ENCODE results near the gene RPRD1A.
"Not testable (repeated sequence)": the region's sequence is repeated elsewhere in the genome, so short reads cannot be mapped to it uniquely, and the experiment has no call there.

The RPRD1A gene

GRCh38 chr18:36067055-36067957, at the start of gene RPRD1A:
Gene RPRD1A, minus strand, starts transcription at chr18:36067559. Its CDS starts 155 bp downstream, at chr18:36067404.
- DNase-seq (ENCODE audit: low spot score), result peak; percentile 99

GRCh38 chr18:36116771-36117170, 49.4 kb upstream of the RPRD1A start:
- not testable (repeated sequence) for DNase-seq (ENCODE audit: low spot score)

- no peak for DNase-seq (ENCODE audit: low spot score)
Observed at GRCh38 chr18:36114738-36115137, 47.4 kb upstream of the RPRD1A start.

GRCh38 chr18:36114251-36114650, 46.9 kb upstream of the RPRD1A start:
- DNase-seq (ENCODE audit: low spot score), result no peak

GRCh38 chr18:36112302-36112701, 44.9 kb upstream of the RPRD1A start:
- DNase-seq (ENCODE audit: low spot score), result no peak

GRCh38 chr18:36109737-36110136, 42.4 kb upstream of the RPRD1A start:
- DNase-seq (ENCODE audit: low spot score), result no peak

GRCh38 chr18:36108601-36109000, 41.2 kb upstream of the RPRD1A start:
- no peak for DNase-seq (ENCODE audit: low spot score)

GRCh38 chr18:36108196-36108595, 40.8 kb upstream of the RPRD1A start:
- DNase-seq (ENCODE audit: low spot score), result no peak

- no peak for DNase-seq (ENCODE audit: low spot score)
Observed at GRCh38 chr18:36107477-36107876, 40.1 kb upstream of the RPRD1A start.

- DNase-seq (ENCODE audit: low spot score), result no peak
Observed at GRCh38 chr18:36104749-36105148, 37.4 kb upstream of the RPRD1A start.

- DNase-seq (ENCODE audit: low spot score), result no peak
Observed at GRCh38 chr18:36101943-36102342, 34.6 kb upstream of the RPRD1A start.

GRCh38 chr18:36099311-36099710, 32.0 kb upstream of the RPRD1A start:
- DNase-seq (ENCODE audit: low spot score), result no peak

GRCh38 chr18:36096955-36097354, 29.6 kb upstream of the RPRD1A start:
- no peak for DNase-seq (ENCODE audit: low spot score)

GRCh38 chr18:36095936-36096519, 28.7 kb upstream of the RPRD1A start:
- peak; percentile 24 for DNase-seq (ENCODE audit: low spot score)

- DNase-seq (ENCODE audit: low spot score), result no peak
Observed at GRCh38 chr18:36094431-36094830, 27.1 kb upstream of the RPRD1A start.

GRCh38 chr18:36092116-36092515, 24.8 kb upstream of the RPRD1A start:
- not testable (repeated sequence) for DNase-seq (ENCODE audit: low spot score)

- no peak for DNase-seq (ENCODE audit: low spot score)
Observed at GRCh38 chr18:36089001-36089400, 21.6 kb upstream of the RPRD1A start.

- DNase-seq (ENCODE audit: low spot score), result no peak
Observed at GRCh38 chr18:36088256-36088655, 20.9 kb upstream of the RPRD1A start.

GRCh38 chr18:36086186-36086585, 18.8 kb upstream of the RPRD1A start:
- no peak for DNase-seq (ENCODE audit: low spot score)

GRCh38 chr18:36085195-36085594, 17.8 kb upstream of the RPRD1A start:
- no peak for DNase-seq (ENCODE audit: low spot score)

GRCh38 chr18:36083729-36084128, 16.4 kb upstream of the RPRD1A start:
- no peak for DNase-seq (ENCODE audit: low spot score)

GRCh38 chr18:36081118-36081517, 13.8 kb upstream of the RPRD1A start:
- DNase-seq (ENCODE audit: low spot score), result not testable (repeated sequence)

GRCh38 chr18:36078751-36079529, 11.6 kb upstream of the RPRD1A start:
- DNase-seq (ENCODE audit: low spot score), result no peak
